Stimulated activated CD8-positive, alpha-beta memory T cell treated with anti-CD3 and anti-CD28 coated beads, Interleukin-12 subunit alpha, Interleukin-12 subunit beta, amount 100 ng/mL, for 4 hours (primary cell): ENCODE data around the gene EPHB1.
"Not testable (repeated sequence)": the region's sequence is repeated elsewhere in the genome, so short reads cannot be mapped to it uniquely, and the experiment has no call there.

Experiments
- DNase-seq: peaks from one replicate; pipeline ENCODE4 v3.0.0-alpha.2; 2020; ENCODE audit warnings: low read depth

EPHB1 gene

GRCh38 chr3:135050536-135050935 is 255.5 kb downstream of the EPHB1 start:
- no peak for DNase-seq

- no peak for DNase-seq
Observed at GRCh38 chr3:135051409-135051973, 256.4 kb downstream of the EPHB1 start.

GRCh38 chr3:135055449-135055848 is 260.4 kb downstream of the EPHB1 start:
- no peak for DNase-seq

GRCh38 chr3:135056084-135056730 is 261.1 kb downstream of the EPHB1 start:
- no peak for DNase-seq

GRCh38 chr3:135056733-135057310 is 261.8 kb downstream of the EPHB1 start:
- DNase-seq: no peak

- DNase-seq: no peak
Observed at GRCh38 chr3:135057996-135058395, 262.9 kb downstream of the EPHB1 start.

- no peak for DNase-seq
Observed at GRCh38 chr3:135059580-135059979, 264.5 kb downstream of the EPHB1 start.

- not testable (repeated sequence) for DNase-seq
Observed at GRCh38 chr3:135066844-135067727, 272.0 kb downstream of the EPHB1 start.

GRCh38 chr3:135068011-135068410 is 273.0 kb downstream of the EPHB1 start:
- no peak for DNase-seq

GRCh38 chr3:135069406-135069805 is 274.3 kb downstream of the EPHB1 start:
- DNase-seq: no peak

- DNase-seq: no peak
Observed at GRCh38 chr3:135071483-135071882, 276.4 kb downstream of the EPHB1 start.

GRCh38 chr3:135072431-135072830 is 277.4 kb downstream of the EPHB1 start:
- DNase-seq: no peak

GRCh38 chr3:135075157-135075556 is 280.1 kb downstream of the EPHB1 start:
- DNase-seq: no peak

GRCh38 chr3:135076341-135076740 is 281.3 kb downstream of the EPHB1 start:
- DNase-seq: no peak

GRCh38 chr3:135077186-135077585 is 282.1 kb downstream of the EPHB1 start:
- DNase-seq: no peak

GRCh38 chr3:135078283-135078682 is 283.2 kb downstream of the EPHB1 start:
- no peak for DNase-seq

GRCh38 chr3:135079095-135079494 is 284.0 kb downstream of the EPHB1 start:
- DNase-seq: no peak

GRCh38 chr3:135081451-135081850 is 286.4 kb downstream of the EPHB1 start:
- no peak for DNase-seq

- DNase-seq: no peak
Observed at GRCh38 chr3:135081856-135082434, 286.9 kb downstream of the EPHB1 start.

GRCh38 chr3:135082706-135083105 is 287.6 kb downstream of the EPHB1 start:
- DNase-seq: no peak

GRCh38 chr3:135083179-135083578 is 288.1 kb downstream of the EPHB1 start:
- DNase-seq: no peak

- no peak for DNase-seq
Observed at GRCh38 chr3:135083756-135084155, 288.7 kb downstream of the EPHB1 start.
